Measurements from ENCODE around the gene LAPTM5. TPM values are rescaled to one million over a fixed set of nuclear protein-coding genes. Genes with fewer than 3 reads are reported as not detected.

Gene LAPTM5
- total RNA-seq, 2 experiments from 2014 or later: 474 to 485 TPM

DNA sequence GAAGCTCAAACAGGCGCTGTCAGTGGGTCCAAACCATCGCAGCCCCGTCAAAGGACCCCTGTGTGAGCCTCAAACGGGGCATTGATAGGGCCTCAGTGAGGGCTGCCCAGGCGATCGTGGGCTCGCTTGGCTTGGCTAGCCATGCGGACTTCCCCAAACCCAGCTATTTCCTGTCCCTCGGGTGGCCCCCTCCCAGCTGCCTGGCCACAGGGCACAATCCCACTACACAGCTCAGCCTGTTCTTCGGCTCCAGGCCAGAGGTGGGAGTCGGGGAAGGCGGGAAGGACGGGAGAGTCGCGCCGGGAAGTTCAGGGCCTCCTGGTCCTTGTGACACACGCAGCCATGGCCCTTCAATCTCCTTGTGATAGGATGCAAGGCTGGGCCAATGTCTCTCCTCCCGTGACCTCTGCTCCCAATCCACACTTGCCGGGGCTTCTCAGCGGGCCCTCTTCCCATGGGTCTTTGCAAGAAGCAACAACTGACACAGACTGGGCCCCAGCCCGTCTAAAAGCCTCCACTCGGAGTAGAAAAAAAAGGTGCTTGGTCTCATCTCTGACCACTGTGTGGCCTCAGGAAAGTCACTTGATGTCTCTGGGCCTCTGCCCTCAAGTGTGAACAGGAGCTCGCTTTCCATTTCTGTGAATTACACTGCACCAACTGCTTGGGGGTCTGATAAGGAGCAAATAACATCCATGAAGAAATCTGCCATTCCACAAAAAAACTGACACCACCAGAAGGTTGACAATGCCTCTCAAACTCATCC lies 27.0 kb downstream of the LAPTM5 start:
- no peak overlapping the region for H3K4me3 Mint-ChIP-seq
- H3K27ac Mint-ChIP-seq: no peak overlapping the region
- ATAC-seq (ENCODE audit: low read depth) (no peak), DNase-seq (no peak)
- POLR2A ChIA-PET: interaction anchor here (1.3 to 1.5 kb wide), 4 partner anchors 10 to 35 kb away, joined by 3 to 6 read pairs (median 4); no protein-coding TSS in a partner anchor
- H3K9me3 Mint-ChIP-seq: no peaks in the 10 kb centered on the region
- H3K27me3 Mint-ChIP-seq: no peaks in the 10 kb centered on the region
- peaks cover 11% of the 10 kb centered on the region for H3K4me1 Mint-ChIP-seq
- H3K36me3 Mint-ChIP-seq: peaks cover 12% of the 10 kb centered on the region

GRCh38 chr1:30729901-30730300 lies 27.7 kb downstream of the LAPTM5 start:
- Mint-ChIP-seq H3K36me3 (peaks cover 8% of the 10 kb centered on the region), H3K9me3 (no peaks in the 10 kb centered on the region), H3K27ac (no peak overlapping the region), H3K4me1 (peaks cover 11% of the 10 kb centered on the region), H3K27me3 (no peaks in the 10 kb centered on the region), H3K4me3 (no peak overlapping the region)
- no peak for ATAC-seq (ENCODE audit: low read depth)
- no peak for DNase-seq
- POLR2A ChIA-PET: interaction anchor here (1.3 to 1.5 kb wide), 4 partner anchors 11 to 36 kb away, joined by 3 to 6 read pairs (median 4); no protein-coding TSS in a partner anchor

DNA sequence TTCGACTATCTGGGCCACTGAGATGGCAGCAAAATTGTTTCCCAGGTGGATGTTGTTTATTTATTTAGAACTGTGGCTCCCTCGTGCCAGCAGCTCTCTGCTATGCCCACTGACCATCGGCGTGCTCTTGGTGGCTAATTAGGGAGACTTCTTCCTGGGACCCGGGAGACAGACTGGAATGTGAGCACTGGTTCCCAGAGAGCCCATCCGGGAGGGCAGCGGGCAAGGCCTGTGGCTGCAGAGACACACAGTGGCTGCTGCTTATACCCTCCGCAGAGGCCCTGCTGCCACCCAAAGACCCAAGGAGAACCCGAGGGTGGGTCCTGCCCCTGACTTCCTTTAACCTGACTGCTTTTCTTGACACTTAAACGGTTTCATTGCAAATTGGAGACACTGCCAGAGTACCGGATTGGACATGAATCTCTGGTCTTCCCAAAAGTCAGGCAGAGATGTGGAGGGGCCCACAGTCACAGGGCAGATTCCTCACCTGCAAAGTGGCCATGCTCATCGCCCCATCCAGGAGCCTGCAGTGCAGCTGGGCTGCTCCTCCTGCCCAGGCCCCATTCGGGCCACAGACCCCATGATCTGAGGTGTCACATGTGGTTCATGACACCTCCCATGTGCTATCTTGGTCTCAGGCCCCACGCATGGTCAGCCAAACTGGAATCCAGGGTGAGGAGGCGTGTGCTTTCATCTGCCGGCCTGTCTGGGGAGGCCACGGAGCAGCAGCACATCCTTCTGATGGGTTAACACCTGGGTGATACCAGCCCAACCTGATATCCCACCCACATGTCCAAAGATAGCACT lies 28.5 kb downstream of the LAPTM5 start:
- DNase-seq (no peak), ATAC-seq (ENCODE audit: low read depth) (no peak)
- POLR2A ChIA-PET: interaction anchor here (1.3 to 1.4 kb wide), 2 partner anchors 14 to 28 kb away, joined by 3 to 6 read pairs; no protein-coding TSS in a partner anchor
- H3K9me3 Mint-ChIP-seq: no peaks in the 10 kb centered on the region
- no peaks in the 10 kb centered on the region for H3K27me3 Mint-ChIP-seq
- peaks cover 8% of the 10 kb centered on the region for H3K4me1 Mint-ChIP-seq
- no peak overlapping the region for H3K4me3 Mint-ChIP-seq
- peaks cover 4% of the 10 kb centered on the region for H3K36me3 Mint-ChIP-seq
- H3K27ac Mint-ChIP-seq: no peak overlapping the region

DNA sequence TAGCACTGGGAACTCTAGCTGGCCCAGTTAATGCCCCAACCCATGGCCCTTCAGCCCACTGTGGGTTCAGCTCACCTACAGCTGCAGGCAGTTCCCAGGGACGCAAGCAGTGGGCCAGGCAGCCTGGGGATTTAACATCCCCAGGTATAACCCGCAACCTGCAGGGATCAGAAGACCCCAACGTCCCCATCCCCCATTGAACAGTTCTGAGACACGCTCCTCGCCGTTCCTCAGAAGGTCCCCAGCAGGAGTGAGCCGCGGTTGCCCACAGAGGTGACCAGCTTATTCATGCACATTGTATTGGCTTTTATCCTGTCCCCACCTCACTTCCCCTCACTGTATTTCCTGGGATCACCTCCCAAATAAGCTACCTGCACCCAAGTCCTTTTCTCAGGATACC lies 29.2 kb downstream of the LAPTM5 start:
- DNase-seq: no peak
- Mint-ChIP-seq H3K27me3 (no peaks in the 10 kb centered on the region), H3K4me1 (peaks cover 10% of the 10 kb centered on the region), H3K27ac (no peak overlapping the region), H3K36me3 (peaks cover 3% of the 10 kb centered on the region), H3K4me3 (no peak overlapping the region), H3K9me3 (no peaks in the 10 kb centered on the region)
- ATAC-seq (ENCODE audit: low read depth): no peak
- POLR2A ChIA-PET: interaction anchor here (1.3 to 1.7 kb wide), 3 partner anchors 10 to 15 kb away, joined by 3 to 6 read pairs (median 4); no protein-coding TSS in a partner anchor

DNA sequence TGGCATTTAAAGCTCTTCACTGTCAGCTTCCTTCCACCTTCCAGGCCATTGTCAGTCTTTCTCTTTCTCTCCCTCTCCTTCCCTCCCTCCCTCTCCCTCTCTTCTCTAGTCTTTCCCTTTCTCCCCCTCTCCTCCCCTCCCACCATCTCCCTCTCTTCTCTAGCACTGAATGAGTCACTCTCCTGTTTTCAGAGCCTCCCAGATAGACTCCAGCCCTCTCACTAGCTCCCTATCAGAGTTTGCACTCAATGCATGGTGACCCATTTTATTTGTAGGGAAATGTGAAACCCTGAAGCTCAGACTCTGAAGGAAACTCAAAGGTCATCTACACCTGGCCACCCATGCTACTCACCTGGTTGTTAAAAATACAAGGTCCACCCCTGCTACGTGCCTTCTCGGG lies 29.8 kb downstream of the LAPTM5 start:
- Mint-ChIP-seq H3K36me3 (peaks cover 1% of the 10 kb centered on the region), H3K4me3 (no peak overlapping the region), H3K9me3 (no peaks in the 10 kb centered on the region), H3K27ac (no peak overlapping the region), H3K27me3 (no peaks in the 10 kb centered on the region), H3K4me1 (peaks cover 10% of the 10 kb centered on the region)
- ATAC-seq (ENCODE audit: low read depth) (no peak), DNase-seq (no peak)
- POLR2A ChIA-PET: interaction anchor here (1.3 to 1.7 kb wide), 3 partner anchors 9 to 16 kb away, joined by 3 to 6 read pairs (median 4); no protein-coding TSS in a partner anchor

- POLR2A ChIA-PET: interaction anchor here (0.8 to 1.9 kb wide), 5 partner anchors 8 to 17 kb away, joined by 3 to 7 read pairs (median 4); no protein-coding TSS in a partner anchor
- no peak for ATAC-seq (ENCODE audit: low read depth)
- Mint-ChIP-seq H3K27me3 (no peaks in the 10 kb centered on the region), H3K4me1 (peaks cover 10% of the 10 kb centered on the region), H3K27ac (no peak overlapping the region), H3K9me3 (no peaks in the 10 kb centered on the region), H3K36me3 (no peaks in the 10 kb centered on the region), H3K4me3 (no peak overlapping the region)
- no peak for DNase-seq
These were observed 30.5 kb downstream of the LAPTM5 start for GRCh38 chr1:30726773-30727684.

DNA sequence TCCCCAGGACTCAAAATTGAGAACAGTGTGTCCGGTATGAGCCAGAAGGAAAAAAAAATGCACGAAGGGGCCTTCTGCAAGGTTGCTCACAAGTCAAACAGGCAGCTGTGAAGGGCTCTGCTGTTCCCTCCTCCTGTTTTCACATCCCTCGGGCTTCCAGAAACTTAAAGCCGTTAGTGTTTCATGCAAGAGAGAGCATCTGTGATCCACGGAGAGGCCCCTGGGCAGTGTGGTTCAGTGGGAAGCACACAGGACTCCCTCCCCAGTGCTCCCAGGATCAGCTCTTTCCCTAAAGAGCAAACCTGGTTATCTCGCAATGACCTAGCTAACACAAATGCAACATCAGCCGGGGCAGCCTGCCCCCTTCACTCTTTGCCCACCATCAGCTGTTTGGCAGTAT lies 31.3 kb downstream of the LAPTM5 start:
- no peaks in the 10 kb centered on the region for H3K27me3 Mint-ChIP-seq
- DNase-seq (no peak), ATAC-seq (ENCODE audit: low read depth) (no peak)
- H3K36me3 Mint-ChIP-seq: no peaks in the 10 kb centered on the region
- peaks cover 6% of the 10 kb centered on the region for H3K4me1 Mint-ChIP-seq
- no peaks in the 10 kb centered on the region for H3K9me3 Mint-ChIP-seq
- H3K4me3 Mint-ChIP-seq: no peak overlapping the region
- H3K27ac Mint-ChIP-seq: no peak overlapping the region
- POLR2A ChIA-PET: interaction anchor here (1.9 kb wide), 1 partner anchor 18 kb away, joined by 7 read pairs; no protein-coding TSS in a partner anchor

GRCh38 chr1:30725450-30726095 lies 32.0 kb downstream of the LAPTM5 start:
- peaks cover 6% of the 10 kb centered on the region for H3K4me1 Mint-ChIP-seq
- H3K4me3 Mint-ChIP-seq: no peak overlapping the region
- ATAC-seq (ENCODE audit: low read depth) (no peak), DNase-seq (no peak)
- no peaks in the 10 kb centered on the region for H3K36me3 Mint-ChIP-seq
- H3K27ac Mint-ChIP-seq: no peak overlapping the region
- H3K27me3 Mint-ChIP-seq: no peaks in the 10 kb centered on the region
- H3K9me3 Mint-ChIP-seq: no peaks in the 10 kb centered on the region
- POLR2A ChIA-PET: interaction anchor here (1.9 kb wide), 1 partner anchor 18 kb away, joined by 7 read pairs; no protein-coding TSS in a partner anchor

DNA sequence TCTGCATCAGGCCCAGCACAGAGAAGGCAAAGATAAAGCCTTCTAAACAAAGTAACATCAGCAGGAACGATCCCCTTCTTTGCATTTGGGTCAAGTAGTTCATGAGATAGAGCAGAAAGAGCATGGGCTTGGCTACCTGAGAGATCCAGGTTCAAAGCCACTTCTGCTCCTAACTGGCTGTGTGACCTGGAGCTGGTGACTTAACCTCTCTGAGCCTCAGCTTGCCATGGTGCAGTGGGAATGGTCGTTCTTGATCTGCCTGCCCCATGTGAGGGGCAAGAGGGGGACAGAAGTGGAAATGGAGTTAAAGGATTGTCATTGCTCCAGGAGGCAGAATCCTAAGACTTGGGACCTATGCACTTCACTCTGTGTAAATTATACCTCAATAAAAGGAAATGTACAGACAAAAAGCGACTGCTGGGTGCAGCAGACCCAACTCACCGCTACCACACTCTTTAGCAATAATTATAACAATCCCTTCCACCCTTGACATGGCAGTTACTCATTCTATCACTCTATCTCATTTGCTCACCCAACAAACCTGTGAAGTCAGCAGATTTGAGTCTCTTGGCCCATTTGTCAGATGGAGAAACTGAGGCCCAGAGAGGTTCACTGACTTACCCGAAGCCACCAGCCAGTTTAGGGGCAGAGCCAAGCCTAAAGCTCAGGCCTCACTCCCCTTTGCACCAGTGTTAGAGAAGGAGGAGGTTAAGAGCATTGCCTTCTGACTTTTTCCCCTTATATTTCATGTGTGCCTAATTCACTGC lies 32.7 kb downstream of the LAPTM5 start:
- no peaks in the 10 kb centered on the region for H3K9me3 Mint-ChIP-seq
- ATAC-seq (ENCODE audit: low read depth) (no peak), DNase-seq (no peak)
- H3K4me1 Mint-ChIP-seq: peaks cover 6% of the 10 kb centered on the region
- no peaks in the 10 kb centered on the region for H3K27me3 Mint-ChIP-seq
- H3K27ac Mint-ChIP-seq: no peak overlapping the region
- POLR2A ChIA-PET: no interaction called here
- no peaks in the 10 kb centered on the region for H3K36me3 Mint-ChIP-seq
- no peak overlapping the region for H3K4me3 Mint-ChIP-seq

- ATAC-seq (ENCODE audit: low read depth) (no peak), DNase-seq (no peak)
- H3K4me3 Mint-ChIP-seq: no peak overlapping the region
- no peaks in the 10 kb centered on the region for H3K36me3 Mint-ChIP-seq
- peaks cover 12% of the 10 kb centered on the region for H3K4me1 Mint-ChIP-seq
- POLR2A ChIA-PET: no interaction called here
- no peak overlapping the region for H3K27ac Mint-ChIP-seq
- no peaks in the 10 kb centered on the region for H3K9me3 Mint-ChIP-seq
- no peaks in the 10 kb centered on the region for H3K27me3 Mint-ChIP-seq
These were observed 33.4 kb downstream of the LAPTM5 start for GRCh38 chr1:30724175-30724574.

- Mint-ChIP-seq H3K4me1 (peaks cover 12% of the 10 kb centered on the region), H3K36me3 (no peaks in the 10 kb centered on the region), H3K27ac (no peak within 1 kb of the TSS), H3K9me3 (no peaks in the 10 kb centered on the region), H3K4me3 (no peak within 1 kb of the TSS), H3K27me3 (no peaks in the 10 kb centered on the region)
- ATAC-seq (ENCODE audit: low read depth) (no peak), DNase-seq (no peak)
- POLR2A ChIA-PET: no interaction called here
These were observed 34.2 kb downstream of the LAPTM5 start, which contains the start of gene MATN1 for GRCh38 chr1:30723331-30723755. TSS of gene MATN1 (minus strand) at chr1:30723585. CDS start at chr1:30723551, 34 bp downstream.
